ENCODE data around the gene CDK14.

GRCh38 chr7:90994121-90994520 lies 398.0 kb downstream of the CDK14 start:
- TF ChIP-seq CTCF (conservative IDR thresholded peaks at IDR 0.05) (no peak), EZH2 (IDR thresholded peaks at IDR 0.05; ENCODE audit: low read depth) (no peak)
